ENCODE measurements around the gene VEPH1.

Gene VEPH1

GRCh38 chr3:157393113-157393512, 110.1 kb downstream of the VEPH1 start:
- DNase-seq (ENCODE audit: extremely low read depth in 1 of 2, low read depth in 1 of 2), result no peak

- DNase-seq (ENCODE audit: extremely low read depth in 1 of 2, low read depth in 1 of 2), result no peak
Observed at GRCh38 chr3:157392104-157392503, 111.1 kb downstream of the VEPH1 start.

GRCh38 chr3:157390713-157391515, 112.3 kb downstream of the VEPH1 start:
- DNase-seq (ENCODE audit: extremely low read depth in 1 of 2, low read depth in 1 of 2), result no peak

GRCh38 chr3:157388976-157389375, 114.2 kb downstream of the VEPH1 start:
- DNase-seq (ENCODE audit: extremely low read depth in 1 of 2, low read depth in 1 of 2), result no peak

- DNase-seq (ENCODE audit: extremely low read depth in 1 of 2, low read depth in 1 of 2), result no peak
Observed at GRCh38 chr3:157387708-157388435, 115.3 kb downstream of the VEPH1 start.

GRCh38 chr3:157384491-157384890, 118.7 kb downstream of the VEPH1 start:
- no peak for DNase-seq (ENCODE audit: extremely low read depth in 1 of 2, low read depth in 1 of 2)

GRCh38 chr3:157384031-157384430, 119.2 kb downstream of the VEPH1 start:
- no peak for DNase-seq (ENCODE audit: extremely low read depth in 1 of 2, low read depth in 1 of 2)

GRCh38 chr3:157381606-157382005, 121.6 kb downstream of the VEPH1 start:
- no peak for DNase-seq (ENCODE audit: extremely low read depth in 1 of 2, low read depth in 1 of 2)

- no peak for DNase-seq (ENCODE audit: extremely low read depth in 1 of 2, low read depth in 1 of 2)
Observed at GRCh38 chr3:157379525-157380140, 123.6 kb downstream of the VEPH1 start.

- DNase-seq (ENCODE audit: extremely low read depth in 1 of 2, low read depth in 1 of 2), result no peak
Observed at GRCh38 chr3:157376603-157377300, 126.5 kb downstream of the VEPH1 start.

- no peak for DNase-seq (ENCODE audit: extremely low read depth in 1 of 2, low read depth in 1 of 2)
Observed at GRCh38 chr3:157375342-157375986, 127.8 kb downstream of the VEPH1 start.

- DNase-seq (ENCODE audit: extremely low read depth in 1 of 2, low read depth in 1 of 2), result no peak
Observed at GRCh38 chr3:157374933-157375332, 128.3 kb downstream of the VEPH1 start.

GRCh38 chr3:157373783-157374182, 129.4 kb downstream of the VEPH1 start:
- no peak for DNase-seq (ENCODE audit: extremely low read depth in 1 of 2, low read depth in 1 of 2)

- no peak for DNase-seq (ENCODE audit: extremely low read depth in 1 of 2, low read depth in 1 of 2)
Observed at GRCh38 chr3:157370867-157371266, 132.3 kb downstream of the VEPH1 start.

- DNase-seq (ENCODE audit: extremely low read depth in 1 of 2, low read depth in 1 of 2), result no peak
Observed at GRCh38 chr3:157369727-157370421, 133.3 kb downstream of the VEPH1 start.

GRCh38 chr3:157368171-157368570, 135.0 kb downstream of the VEPH1 start:
- DNase-seq (ENCODE audit: extremely low read depth in 1 of 2, low read depth in 1 of 2), result no peak

- DNase-seq (ENCODE audit: extremely low read depth in 1 of 2, low read depth in 1 of 2), result no peak
Observed at GRCh38 chr3:157363393-157363792, 139.8 kb downstream of the VEPH1 start.

GRCh38 chr3:157362348-157362747, 140.9 kb downstream of the VEPH1 start:
- DNase-seq (ENCODE audit: extremely low read depth in 1 of 2, low read depth in 1 of 2), result no peak

GRCh38 chr3:157360044-157360443, 143.2 kb downstream of the VEPH1 start:
- no peak for DNase-seq (ENCODE audit: extremely low read depth in 1 of 2, low read depth in 1 of 2)

GRCh38 chr3:157356541-157356940, 146.7 kb downstream of the VEPH1 start:
- no peak for DNase-seq (ENCODE audit: extremely low read depth in 1 of 2, low read depth in 1 of 2)

Data from activated CD8-positive, alpha-beta memory T cell treated with anti-CD3 and anti-CD28 coated beads for 1 hour (primary cell).